Pancreas (tissue), 10 donors: ENCODE results near the gene CTXND1. TPM values are rescaled to one million over a fixed set of nuclear protein-coding genes. Genes with fewer than 3 reads are reported as not detected.
A peak's percentile ranks its signal among the peaks of the same experiment; 100 is the strongest.

Experiments
- ATAC-seq, 4 donors: fragments of 200-7000 bp; cut with Tn5 transposase; one replicate each; pipeline versions ENCODE4 v1.8.0 to v1.9.1; 2020; ENCODE audit warnings: mild to moderate bottlenecking in 4 of 4, moderate library complexity in 4 of 4
- DNase-seq, 6 donors: peaks; one replicate each; pipeline ENCODE4 v3.0.0-alpha.2; 2020
- FAIRE-seq: peaks from 2 replicates; lab custom pipeline; 2012; peaks lifted over from hg19 to GRCh38; lab: Jason Lieb, UNC
- H3K27ac ChIP-seq, 4 donors: fragments of 200-600 bp; sonication (generic); 1 replicate in 3 of 4; 2 replicates in 1 of 4; pipeline versions ENCODE4 v1.5.0 to v1.8.0; 2020
- H3K27me3 ChIP-seq, 4 donors: fragments of 200-600 bp; one replicate each; pipeline ENCODE4 v1.8.0; 2021
- H3K36me3 ChIP-seq, 3 donors: fragments of 200-600 bp; sonication (generic) in 1 of 3; one replicate each; pipeline versions ENCODE4 v1.5.0 to v1.8.0; 2020 to 2021
- H3K4me1 ChIP-seq, 3 donors: fragments of 200-600 bp; one replicate each; pipeline ENCODE4 v1.8.0; 2021
- H3K4me3 ChIP-seq, 4 donors: fragments of 200-600 bp; sonication (generic) in 2 of 4; one replicate each; pipeline versions ENCODE4 v1.5.0 to v1.8.0; 2020 to 2021
- H3K9me3 ChIP-seq, 4 donors: fragments of 200-600 bp; one replicate each; pipeline ENCODE4 v1.8.0; 2021
- WGBS, 2 donors: extraction: QIAGEN DNeasy Blood & Tissue Kit; methylation state at CpG; one replicate each; pipeline ENCODE4 v1.1.7; 2013; 5-methylcytosine and 5-hydroxymethylcytosine counted together
- intact Hi-C, 3 donors: fragments of 100-400 bp; cut with DNase I; formaldehyde crosslinking; loops; one replicate each; pipeline versions ENCODE4 v1.11.1 to v1.14.2; 2022
- polyA plus RNA-seq, 2 donors: library from polyadenylated mRNA; stranded (reverse); fragments of 200-250 nt; gene quantifications; one replicate each; pipeline ENCODE4 v1.2.3, GENCODE V29; 2013
- total RNA-seq, 6 donors: library from RNA; stranded (reverse); fragmentation: NEBNext Ultra II Directional in 4 of 6; extraction: Animal tissue kit (Norgen Biotek cat#: 25700) in 4 of 6; gene quantifications; one replicate each; pipeline versions ENCODE4 v1.2.1 to v1.2.4, GENCODE V29; 2021 to 2023
- TF ChIP-seq, protein P1 (sequence below), 4 donors: fragments of 200-600 bp; sonication (generic) in 3 of 4; IDR thresholded peaks; one replicate each; pipeline versions ENCODE4 v1.5.0 to v1.8.0; 2021; ENCODE audit warnings: antibody characterized with exemption in 4 of 4
- donor health status: healthy with polysubstance abuse.
- donor health status: DM: no; HTN: no; CAD: no; lungs with moderate emphysema.
- donor health status: DM: no; HTN: no; CAD: no.
- donor health status: control.
- donor health status: control.
- donor health status: Bipolar disorder and iron deficiency.
- donor health status: DM: yes; HTN: yes; CAD: no.
- donor health status: DM: no; HTN: no; CAD: no.
- donor health status: DM: no; HTN: no; CAD: no.
- donor health status: DM: yes; HTN: yes; CAD: no.

CTXND1 gene
- total and polyA plus RNA-seq, 8 donors, result 0.37 to 1.4 (median 0.61) TPM

DNA sequence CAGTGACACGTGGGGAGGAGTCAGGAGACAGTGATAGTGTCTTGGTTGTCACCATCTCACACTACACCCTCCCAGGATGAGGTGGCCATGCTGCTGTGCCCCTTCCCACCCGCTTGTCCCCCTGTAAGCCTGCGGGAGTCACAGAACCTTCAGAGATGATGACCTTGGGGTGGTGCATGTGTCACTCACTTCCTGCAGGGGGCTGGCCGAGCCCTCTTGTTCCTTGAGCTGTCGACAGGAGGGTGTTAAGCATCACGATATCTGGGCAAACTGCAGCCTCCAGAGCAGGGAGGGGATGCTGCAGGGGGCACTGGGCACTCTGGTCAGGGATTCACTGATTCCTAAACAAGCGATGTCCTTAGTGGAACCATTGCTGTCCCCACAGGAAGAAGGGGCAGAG is 71.5 kb downstream of the CTXND1 start:
- intact Hi-C loops, result no loop called here

GRCh38 chr15:80179935-80180334 is 72.1 kb downstream of the CTXND1 start:
- Histone ChIP-seq H3K27me3 (no peaks in the 10 kb centered on the region), H3K9me3 (no peaks in the 10 kb centered on the region), H3K4me3 (no peak overlapping the region), H3K4me1 (no peaks in the 10 kb centered on the region), H3K36me3 (peaks cover 0 to 3% (median 0%) of the 10 kb centered on the region in 3 donors), H3K27ac (no peak overlapping the region)
- DNase-seq, result peak in 1 of 6 donors; percentile 39
- FAIRE-seq, result no peak
- intact Hi-C loops, result no loop called here
- TF ChIP-seq, protein P1, sequence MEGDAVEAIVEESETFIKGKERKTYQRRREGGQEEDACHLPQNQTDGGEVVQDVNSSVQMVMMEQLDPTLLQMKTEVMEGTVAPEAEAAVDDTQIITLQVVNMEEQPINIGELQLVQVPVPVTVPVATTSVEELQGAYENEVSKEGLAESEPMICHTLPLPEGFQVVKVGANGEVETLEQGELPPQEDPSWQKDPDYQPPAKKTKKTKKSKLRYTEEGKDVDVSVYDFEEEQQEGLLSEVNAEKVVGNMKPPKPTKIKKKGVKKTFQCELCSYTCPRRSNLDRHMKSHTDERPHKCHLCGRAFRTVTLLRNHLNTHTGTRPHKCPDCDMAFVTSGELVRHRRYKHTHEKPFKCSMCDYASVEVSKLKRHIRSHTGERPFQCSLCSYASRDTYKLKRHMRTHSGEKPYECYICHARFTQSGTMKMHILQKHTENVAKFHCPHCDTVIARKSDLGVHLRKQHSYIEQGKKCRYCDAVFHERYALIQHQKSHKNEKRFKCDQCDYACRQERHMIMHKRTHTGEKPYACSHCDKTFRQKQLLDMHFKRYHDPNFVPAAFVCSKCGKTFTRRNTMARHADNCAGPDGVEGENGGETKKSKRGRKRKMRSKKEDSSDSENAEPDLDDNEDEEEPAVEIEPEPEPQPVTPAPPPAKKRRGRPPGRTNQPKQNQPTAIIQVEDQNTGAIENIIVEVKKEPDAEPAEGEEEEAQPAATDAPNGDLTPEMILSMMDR (IDR thresholded peaks at IDR 0.05), result no peak
- 93 to 94% methylated on average over 15 to 16 of the region's 16 CpGs for WGBS, 2 donors
- ATAC-seq, result no peak

More for the DNA sequence above, 71.5 kb downstream of the CTXND1 start:
- WGBS, 2 donors, result 81 to 86% methylated on average over 7 of the region's 7 CpGs
- no peak for ATAC-seq
- no peak for DNase-seq
- peaks cover 0 to 3% (median 0%) of the 10 kb centered on the region in 3 donors for H3K36me3 ChIP-seq
- H3K27ac ChIP-seq, result no peak overlapping the region
- H3K4me3 ChIP-seq, result no peak overlapping the region
- no peaks in the 10 kb centered on the region for H3K27me3 ChIP-seq
- no peak for FAIRE-seq
- TF ChIP-seq, protein P1 (IDR thresholded peaks at IDR 0.05), result no peak
- no peaks in the 10 kb centered on the region for H3K9me3 ChIP-seq
- H3K4me1 ChIP-seq, result no peaks in the 10 kb centered on the region

- ATAC-seq (peak in 1 of 4 donors; percentile 28), FAIRE-seq (no peak), DNase-seq (no peak)
- WGBS, 2 donors, result 91% methylated on average over 17 of the region's 17 CpGs
- Histone ChIP-seq H3K36me3 (peaks cover 0 to 3% (median 0%) of the 10 kb centered on the region in 3 donors), H3K4me1 (no peaks in the 10 kb centered on the region), H3K27me3 (no peaks in the 10 kb centered on the region), H3K4me3 (no peak overlapping the region), H3K9me3 (no peaks in the 10 kb centered on the region), H3K27ac (no peak overlapping the region)
- intact Hi-C loops, result no loop called here
- TF ChIP-seq, protein P1 (IDR thresholded peaks at IDR 0.05), result no peak
These were observed 72.8 kb downstream of the CTXND1 start for GRCh38 chr15:80179025-80179759.

DNA sequence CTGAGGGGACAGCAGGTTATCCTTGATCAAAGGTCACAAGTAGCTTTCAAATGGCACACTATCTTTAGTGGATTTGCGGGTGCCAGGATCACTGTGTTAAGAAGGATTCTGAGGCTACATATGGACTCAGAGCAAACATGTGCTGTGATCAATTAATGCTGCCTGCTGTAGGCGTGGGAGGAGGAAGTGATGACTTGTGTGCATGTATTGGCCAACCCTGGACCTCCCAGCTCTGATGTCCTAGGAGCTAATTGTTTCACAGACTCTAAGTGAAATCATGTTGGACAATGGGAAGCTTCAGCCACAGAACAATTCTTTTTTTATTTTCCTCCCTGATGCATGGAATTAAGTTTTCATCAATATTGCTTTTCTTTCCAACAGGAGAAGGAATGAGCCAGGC is 74.9 kb downstream of the CTXND1 start:
- intact Hi-C loops, result no loop called here
- Histone ChIP-seq H3K9me3 (no peaks in the 10 kb centered on the region), H3K4me1 (no peaks in the 10 kb centered on the region), H3K4me3 (no peak overlapping the region), H3K27me3 (no peaks in the 10 kb centered on the region), H3K36me3 (no peaks in the 10 kb centered on the region), H3K27ac (no peak overlapping the region)
- no peak for ATAC-seq
- DNase-seq, result no peak
- 88 to 93% methylated on average over 2 of the region's 2 CpGs for WGBS, 2 donors
- FAIRE-seq, result no peak
- TF ChIP-seq, protein P1 (IDR thresholded peaks at IDR 0.05), result no peak

DNA sequence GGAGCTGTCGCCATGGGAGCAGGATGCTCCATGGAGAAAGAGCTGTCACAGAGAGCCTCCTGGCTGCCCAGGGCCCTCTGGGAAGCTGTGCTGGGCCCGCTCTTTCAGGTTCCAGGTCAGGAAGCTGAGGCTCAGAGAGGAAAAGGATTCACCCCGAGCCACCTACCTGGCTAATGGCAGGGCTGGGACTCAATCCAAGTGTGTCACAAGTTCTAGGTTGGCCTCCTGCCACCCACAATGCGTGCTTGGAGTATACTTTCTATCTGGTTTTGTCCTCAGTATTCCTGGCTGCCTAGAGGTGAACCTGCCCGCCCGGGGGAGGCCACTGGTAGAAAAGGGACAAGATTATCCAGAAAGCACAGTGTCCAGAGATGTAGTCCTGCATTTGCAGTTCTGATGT is 75.6 kb downstream of the CTXND1 start:
- no peak overlapping the region for H3K4me3 ChIP-seq
- H3K27ac ChIP-seq, result no peak overlapping the region
- WGBS, 2 donors, result 54 to 68% methylated on average over 6 of the region's 6 CpGs
- no peaks in the 10 kb centered on the region for H3K36me3 ChIP-seq
- TF ChIP-seq, protein P1 (IDR thresholded peaks at IDR 0.05), result no peak
- no peaks in the 10 kb centered on the region for H3K4me1 ChIP-seq
- DNase-seq (no peak), FAIRE-seq (no peak), ATAC-seq (no peak)
- no peaks in the 10 kb centered on the region for H3K9me3 ChIP-seq
- intact Hi-C loops, result no loop called here
- H3K27me3 ChIP-seq, result no peaks in the 10 kb centered on the region
